ENCODE measurements around the gene CELF2. TPM values are rescaled to one million over a fixed set of nuclear protein-coding genes. Genes with fewer than 3 reads are reported as not detected.

The CELF2 gene
- total RNA-seq, 1 experiment from 2014 or later = 28.7 TPM

DNA sequence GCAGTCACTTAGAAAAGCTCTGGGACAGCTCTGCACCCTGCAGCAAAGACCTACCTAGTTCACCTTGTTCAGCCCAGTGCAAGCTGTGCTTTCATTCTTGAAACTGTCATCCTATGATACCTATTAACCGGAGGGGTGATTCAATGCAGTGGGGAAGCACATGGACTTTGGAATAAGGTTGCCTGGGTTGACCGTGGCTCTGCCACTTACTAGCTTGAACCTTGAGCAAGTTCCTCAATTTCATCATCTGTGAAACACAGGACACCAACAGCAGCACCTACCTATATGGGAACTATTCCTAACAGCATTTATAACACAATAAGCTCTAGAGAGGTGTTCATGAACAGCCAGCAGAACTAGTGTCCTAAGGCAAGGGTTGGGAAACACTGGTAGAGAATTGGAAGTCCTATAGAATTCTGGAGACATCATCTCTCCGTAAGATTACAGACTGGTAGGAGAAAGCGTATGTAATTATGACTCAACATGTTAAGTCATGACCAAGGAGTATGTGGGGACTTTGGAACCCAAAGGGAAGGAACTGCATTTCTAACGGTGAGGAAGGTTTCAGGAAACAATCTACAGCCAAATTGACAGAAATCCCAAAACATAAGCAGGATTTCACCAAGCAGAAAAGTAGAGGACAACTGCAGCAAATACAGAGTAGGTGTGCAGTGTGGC lies 323.8 kb downstream of the CELF2 start:
- WGBS (ENCODE audit: extremely low coverage, insufficient read length, low lambda C conversion rate) = no CpG with 5 or more reads among the region's 5 CpGs

More for the DNA sequence above, 323.8 kb downstream of the CELF2 start:
- Histone ChIP-seq H3K9me3 (ENCODE audit: control insufficient read depth, low read depth, low read length) (no peaks in the 10 kb centered on the region), H3K27ac (ENCODE audit: insufficient read length, low read depth, low read length) (no peak overlapping the region), H2BK15ac (ENCODE audit: low read depth, low read length) (no peak overlapping the region), H3K56ac (ENCODE audit: insufficient read length, low read depth, low read length) (no peak overlapping the region), H3K9ac (ENCODE audit: extremely low read depth, insufficient read length, low read length) (no peak overlapping the region), H3T11ph (ENCODE audit: low read length) (no peak overlapping the region), H3K23me2 (ENCODE audit: insufficient read length, low read depth, low read length, poor library complexity, severe bottlenecking) (no peaks in the 10 kb centered on the region), H3K27me3 (ENCODE audit: insufficient read depth, low read length) (no peaks in the 10 kb centered on the region), H2AFZ (ENCODE audit: low read length) (no peak overlapping the region), H2BK20ac (ENCODE audit: low read depth, low read length, poor library complexity, severe bottlenecking) (no peak overlapping the region), H3K79me1 (ENCODE audit: insufficient read depth, low read depth, low read length, poor library complexity, severe bottlenecking) (no peaks in the 10 kb centered on the region), H2BK12ac (ENCODE audit: insufficient read length, low read depth, low read length) (no peak overlapping the region), H3K23ac (ENCODE audit: insufficient read length, low read depth, low read length) (no peak overlapping the region), H3K4ac (ENCODE audit: low read depth, low read length) (no peak overlapping the region), H3K18ac (ENCODE audit: insufficient read length, low read depth, low read length) (no peak overlapping the region), H3K4me2 (ENCODE audit: insufficient read depth, insufficient read length, low read length) (no peak overlapping the region), H4K5ac (ENCODE audit: insufficient read length, low read depth, low read length) (no peak overlapping the region), H4K91ac (ENCODE audit: insufficient read length, low read depth, low read length) (no peak overlapping the region), H3K14ac (ENCODE audit: insufficient read depth, low read length) (no peak overlapping the region), H4K20me1 (ENCODE audit: control insufficient read depth, insufficient read depth, insufficient read length) (no peaks in the 10 kb centered on the region), H3K4me1 (ENCODE audit: insufficient read depth, low read length) (peaks cover 4% of the 10 kb centered on the region; the same call in 1 of the 2 replicates), H2AK5ac (ENCODE audit: insufficient read length, low read length) (no peak overlapping the region), H2BK5ac (ENCODE audit: insufficient read length, low read length) (no peak overlapping the region), H2BK120ac (ENCODE audit: low read depth, low read length, poor library complexity, severe bottlenecking) (no peak overlapping the region), H4K8ac (replicated peaks; ENCODE audit: insufficient read length, low read depth, low read length) (no peak overlapping the region), H3K79me2 (ENCODE audit: insufficient read depth, low read length) (no peaks in the 10 kb centered on the region)
- TF ChIP-seq, protein P1, sequence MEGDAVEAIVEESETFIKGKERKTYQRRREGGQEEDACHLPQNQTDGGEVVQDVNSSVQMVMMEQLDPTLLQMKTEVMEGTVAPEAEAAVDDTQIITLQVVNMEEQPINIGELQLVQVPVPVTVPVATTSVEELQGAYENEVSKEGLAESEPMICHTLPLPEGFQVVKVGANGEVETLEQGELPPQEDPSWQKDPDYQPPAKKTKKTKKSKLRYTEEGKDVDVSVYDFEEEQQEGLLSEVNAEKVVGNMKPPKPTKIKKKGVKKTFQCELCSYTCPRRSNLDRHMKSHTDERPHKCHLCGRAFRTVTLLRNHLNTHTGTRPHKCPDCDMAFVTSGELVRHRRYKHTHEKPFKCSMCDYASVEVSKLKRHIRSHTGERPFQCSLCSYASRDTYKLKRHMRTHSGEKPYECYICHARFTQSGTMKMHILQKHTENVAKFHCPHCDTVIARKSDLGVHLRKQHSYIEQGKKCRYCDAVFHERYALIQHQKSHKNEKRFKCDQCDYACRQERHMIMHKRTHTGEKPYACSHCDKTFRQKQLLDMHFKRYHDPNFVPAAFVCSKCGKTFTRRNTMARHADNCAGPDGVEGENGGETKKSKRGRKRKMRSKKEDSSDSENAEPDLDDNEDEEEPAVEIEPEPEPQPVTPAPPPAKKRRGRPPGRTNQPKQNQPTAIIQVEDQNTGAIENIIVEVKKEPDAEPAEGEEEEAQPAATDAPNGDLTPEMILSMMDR (conservative IDR thresholded peaks at IDR 0.05) = no peak
- Mint-ChIP-seq H3K36me3 (ENCODE audit: insufficient read depth in 1 of 3, low read depth in 3 of 3) (no peaks in the 10 kb centered on the region), H3K4me3 (no peak overlapping the region), H3K27me3 (ENCODE audit: low read depth) (no peaks in the 10 kb centered on the region; the same call in none of the 2 replicates), H3K9me3 (no peaks in the 10 kb centered on the region), H3K27ac (no peak overlapping the region), H3K4me1 (peaks cover 21 to 25% of the 10 kb centered on the region in 2 experiments)
- no peak for DNase-seq
